ENCODE data around the gene USP3. TPM values are rescaled to one million over a fixed set of nuclear protein-coding genes. Genes with fewer than 3 reads are reported as not detected.

The USP3 gene
- total RNA-seq, 1 donor from 2014 or later, result 46.3 TPM

DNA sequence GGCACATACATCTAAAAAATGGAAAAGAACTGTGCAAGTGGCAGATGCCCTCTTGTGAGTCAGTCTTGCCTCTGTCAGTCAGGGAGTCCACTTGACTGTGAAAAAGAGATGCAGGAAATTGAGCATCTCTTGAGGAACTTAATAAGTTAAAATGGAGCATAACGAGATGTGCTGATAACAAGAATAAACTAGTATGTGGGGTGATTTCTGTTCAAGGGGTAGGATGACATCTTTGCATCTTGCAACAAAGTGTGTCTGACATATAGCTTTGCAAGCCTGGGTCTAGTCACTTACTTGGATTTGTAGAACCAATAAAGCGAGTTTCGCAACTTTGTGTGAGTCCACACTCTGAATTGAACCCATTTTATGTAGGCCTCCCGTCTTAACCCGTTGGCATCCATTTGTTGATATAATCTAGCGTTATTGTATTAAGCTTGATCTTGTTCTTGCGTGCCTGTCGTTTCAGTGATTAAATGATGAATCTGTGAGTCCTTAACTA, 2.2 kb downstream of the USP3 start:
- Histone ChIP-seq H3K36me3 (ENCODE audit: control insufficient read depth, insufficient read depth, low read length) (no peaks in the 10 kb centered on the region), H3K4me3 (ENCODE audit: low read depth, low read length) (no peak overlapping the region), H3K27me3 (ENCODE audit: control insufficient read depth, insufficient read depth, low read length) (no peaks in the 10 kb centered on the region)
- TF ChIP-seq, protein P1, sequence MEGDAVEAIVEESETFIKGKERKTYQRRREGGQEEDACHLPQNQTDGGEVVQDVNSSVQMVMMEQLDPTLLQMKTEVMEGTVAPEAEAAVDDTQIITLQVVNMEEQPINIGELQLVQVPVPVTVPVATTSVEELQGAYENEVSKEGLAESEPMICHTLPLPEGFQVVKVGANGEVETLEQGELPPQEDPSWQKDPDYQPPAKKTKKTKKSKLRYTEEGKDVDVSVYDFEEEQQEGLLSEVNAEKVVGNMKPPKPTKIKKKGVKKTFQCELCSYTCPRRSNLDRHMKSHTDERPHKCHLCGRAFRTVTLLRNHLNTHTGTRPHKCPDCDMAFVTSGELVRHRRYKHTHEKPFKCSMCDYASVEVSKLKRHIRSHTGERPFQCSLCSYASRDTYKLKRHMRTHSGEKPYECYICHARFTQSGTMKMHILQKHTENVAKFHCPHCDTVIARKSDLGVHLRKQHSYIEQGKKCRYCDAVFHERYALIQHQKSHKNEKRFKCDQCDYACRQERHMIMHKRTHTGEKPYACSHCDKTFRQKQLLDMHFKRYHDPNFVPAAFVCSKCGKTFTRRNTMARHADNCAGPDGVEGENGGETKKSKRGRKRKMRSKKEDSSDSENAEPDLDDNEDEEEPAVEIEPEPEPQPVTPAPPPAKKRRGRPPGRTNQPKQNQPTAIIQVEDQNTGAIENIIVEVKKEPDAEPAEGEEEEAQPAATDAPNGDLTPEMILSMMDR (IDR thresholded peaks at IDR 0.05; ENCODE audit: insufficient read depth, low read length, poor library complexity, severe bottlenecking), result no peak
- DNase-seq (ENCODE audit: low read depth), result no peak

GRCh38 chr15:63507878-63508818, 3.8 kb downstream of the USP3 start:
- DNase-seq (ENCODE audit: low read depth), result no peak
- Histone ChIP-seq H3K36me3 (ENCODE audit: control insufficient read depth, insufficient read depth, low read length) (no peaks in the 10 kb centered on the region), H3K27me3 (ENCODE audit: control insufficient read depth, insufficient read depth, low read length) (no peaks in the 10 kb centered on the region), H3K4me3 (ENCODE audit: low read depth, low read length) (no peak overlapping the region)
- TF ChIP-seq, protein P1 (IDR thresholded peaks at IDR 0.05; ENCODE audit: insufficient read depth, low read length, poor library complexity, severe bottlenecking), result no peak

DNA sequence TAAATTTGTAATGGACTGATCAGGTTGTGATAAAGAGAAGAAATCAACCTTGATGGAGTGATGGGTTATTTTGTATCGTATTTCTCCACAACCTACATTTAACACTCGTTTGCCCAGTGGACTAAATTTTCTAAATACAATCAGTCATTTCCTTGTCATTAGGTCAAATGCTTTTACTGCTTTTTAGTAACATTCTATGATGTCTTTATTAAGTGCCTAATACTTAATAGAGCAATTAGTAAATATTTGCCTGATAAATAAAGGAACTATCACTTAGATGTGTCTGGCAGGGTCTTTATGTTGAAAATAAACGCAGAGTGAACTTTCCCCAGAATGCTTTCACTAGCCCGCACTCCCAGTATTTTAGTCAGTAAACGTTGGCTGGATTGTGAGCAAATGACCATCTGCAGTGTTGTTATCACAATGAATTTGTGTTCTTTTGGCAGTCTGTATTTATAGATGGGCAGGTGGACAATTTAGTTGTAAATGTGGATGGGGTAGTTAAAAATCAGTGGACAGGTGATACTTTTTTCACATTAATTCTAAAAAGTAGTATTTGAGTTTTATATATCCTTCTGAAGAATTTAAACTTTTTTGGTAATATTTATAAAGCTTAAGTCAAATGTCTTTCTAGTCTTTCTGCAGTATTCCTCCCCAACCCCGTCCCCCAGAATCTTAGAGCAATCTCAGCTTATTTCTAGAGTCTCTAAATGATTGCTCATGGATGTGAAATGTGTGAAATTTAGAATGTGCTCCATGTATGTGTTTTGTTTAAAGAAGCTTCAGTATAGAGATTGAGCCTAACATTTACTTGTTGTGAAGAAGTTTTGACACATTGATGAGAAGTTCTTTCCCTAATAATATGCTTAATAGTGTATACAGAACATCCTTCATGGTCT, 4.9 kb downstream of the USP3 start:
- H3K4me3 ChIP-seq (ENCODE audit: low read depth, low read length), result no peak overlapping the region
- H3K27me3 ChIP-seq (ENCODE audit: control insufficient read depth, insufficient read depth, low read length), result no peaks in the 10 kb centered on the region
- DNase-seq (ENCODE audit: low read depth), result no peak
- TF ChIP-seq, protein P1 (IDR thresholded peaks at IDR 0.05; ENCODE audit: insufficient read depth, low read length, poor library complexity, severe bottlenecking), result no peak
- no peaks in the 10 kb centered on the region for H3K36me3 ChIP-seq (ENCODE audit: control insufficient read depth, insufficient read depth, low read length)

- peak; percentile 59 for DNase-seq (ENCODE audit: low read depth)
- TF ChIP-seq, protein P1 (IDR thresholded peaks at IDR 0.05; ENCODE audit: insufficient read depth, low read length, poor library complexity, severe bottlenecking), result no peak
- Histone ChIP-seq H3K27me3 (ENCODE audit: control insufficient read depth, insufficient read depth, low read length) (no peaks in the 10 kb centered on the region), H3K4me3 (ENCODE audit: low read depth, low read length) (no peak overlapping the region), H3K36me3 (ENCODE audit: control insufficient read depth, insufficient read depth, low read length) (no peaks in the 10 kb centered on the region)
These were observed 5.9 kb downstream of the USP3 start for GRCh38 chr15:63509955-63510940.

- TF ChIP-seq, protein P1 (IDR thresholded peaks at IDR 0.05; ENCODE audit: insufficient read depth, low read length, poor library complexity, severe bottlenecking), result no peak
- H3K27me3 ChIP-seq (ENCODE audit: control insufficient read depth, insufficient read depth, low read length), result no peaks in the 10 kb centered on the region
- H3K4me3 ChIP-seq (ENCODE audit: low read depth, low read length), result no peak overlapping the region
- no peaks in the 10 kb centered on the region for H3K36me3 ChIP-seq (ENCODE audit: control insufficient read depth, insufficient read depth, low read length)
- DNase-seq (ENCODE audit: low read depth), result no peak
These were observed 7.8 kb downstream of the USP3 start for GRCh38 chr15:63512148-63512547.
